Urothelium cell line (cell line): Measurements from ENCODE around the gene WDR7.

ENCODE experiments used
- DNase-seq: peaks from one replicate; pipeline ENCODE4 v3.0.0; 2011; ENCODE audit warnings: low spot score, mixed read lengths
- FAIRE-seq: peaks from 2 replicates; lab custom pipeline; 2011; peaks lifted over from hg19 to GRCh38; lab: Jason Lieb, UNC

WDR7 gene

DNA sequence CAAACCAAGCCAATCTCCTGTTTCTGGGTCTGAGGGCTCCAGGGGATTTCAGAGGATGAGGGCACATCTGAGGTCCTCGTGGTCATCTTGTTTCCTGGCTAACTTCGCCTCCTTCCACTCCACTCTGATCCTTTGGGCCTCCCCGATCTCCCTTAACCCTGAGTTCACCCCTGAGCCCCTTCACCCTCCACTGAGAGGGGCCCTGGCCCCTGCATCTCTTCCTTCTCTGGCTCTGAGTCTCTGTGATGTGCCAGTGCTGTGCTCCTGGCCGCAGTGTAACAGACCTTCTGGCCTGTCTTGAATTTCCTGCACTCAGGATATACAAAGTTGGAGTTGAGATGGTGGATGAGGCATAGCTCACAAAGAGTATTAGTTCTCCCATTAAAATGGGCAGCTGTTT is 411.0 kb downstream of the WDR7 start:
- FAIRE-seq, result no peak
- DNase-seq, result no peak

DNA sequence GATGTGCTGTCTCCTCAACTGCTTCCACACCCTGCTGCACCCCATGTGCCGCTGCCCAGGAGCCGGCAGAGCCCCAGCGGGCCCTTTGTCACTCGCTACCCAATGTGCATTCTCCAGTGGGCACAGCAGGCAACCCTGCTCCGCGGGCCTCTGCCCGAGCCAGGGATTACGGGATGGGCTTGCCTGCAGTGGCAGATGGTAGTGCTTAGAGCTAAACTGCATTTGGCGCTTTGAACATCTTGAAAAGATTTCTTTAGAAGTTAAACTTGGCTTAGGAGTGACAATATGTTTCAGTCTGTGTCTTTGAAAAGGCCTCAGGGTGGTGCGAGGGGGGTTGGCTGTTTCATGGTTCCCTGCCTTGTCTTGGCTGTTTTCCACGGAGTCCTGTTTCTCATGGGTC is 411.7 kb downstream of the WDR7 start:
- no peak for FAIRE-seq
- DNase-seq, result no peak

DNA sequence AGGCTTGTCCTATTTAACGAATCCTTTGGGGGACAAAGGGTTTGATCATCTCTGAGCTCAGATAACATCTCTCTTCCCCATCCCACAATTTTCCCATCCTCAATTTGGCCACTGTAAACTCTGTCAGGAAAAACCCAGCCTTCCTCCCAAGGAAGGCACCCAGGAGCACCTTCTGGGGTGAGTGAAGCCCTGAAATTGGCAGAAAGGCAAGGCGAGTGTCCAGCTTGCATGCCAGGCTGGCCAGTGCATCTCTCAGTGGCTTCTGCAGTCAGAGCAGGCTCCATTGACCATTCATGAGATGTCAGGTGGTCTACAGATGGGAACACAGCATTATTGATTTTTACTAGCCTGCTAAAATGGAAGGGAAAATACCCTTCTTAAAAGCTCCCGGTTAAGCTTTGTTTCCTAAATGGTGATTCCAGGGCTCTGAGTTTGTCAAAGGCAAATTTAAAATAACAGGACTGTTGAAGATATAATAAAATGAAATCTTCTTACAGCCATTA is 412.5 kb downstream of the WDR7 start:
- FAIRE-seq, result no peak
- no peak for DNase-seq

DNA sequence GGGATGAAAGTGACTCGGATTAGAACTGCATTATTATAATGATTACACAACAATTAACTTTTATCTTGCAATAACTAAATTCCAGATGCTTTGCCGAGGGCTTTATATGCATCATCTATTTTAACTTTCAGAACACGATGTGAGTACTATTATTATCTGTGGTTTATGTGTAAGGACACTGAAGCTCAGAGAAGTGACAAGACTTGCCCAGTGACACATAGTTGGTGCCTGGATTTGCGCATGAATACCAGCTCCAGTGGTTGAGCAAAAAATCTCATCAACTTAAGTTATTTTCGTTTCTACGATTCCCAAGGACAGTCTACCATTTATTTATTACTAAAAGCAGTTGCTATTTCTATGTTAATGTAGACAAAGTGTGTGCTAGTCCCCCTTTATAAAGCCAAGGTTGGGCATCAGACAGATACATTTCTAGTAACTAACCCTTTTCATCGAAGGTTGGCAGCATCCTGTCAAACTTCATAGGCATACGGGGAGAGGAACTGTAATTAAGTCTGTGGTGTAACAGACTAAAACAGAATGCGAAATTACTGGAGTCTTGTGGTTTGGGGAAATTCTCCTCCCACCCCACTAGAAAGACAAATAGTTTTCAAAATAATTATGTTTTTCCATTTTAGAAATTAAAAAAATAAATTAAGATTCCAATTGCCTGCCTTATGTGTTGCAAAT is 422.5 kb downstream of the WDR7 start:
- FAIRE-seq, result no peak

DNA sequence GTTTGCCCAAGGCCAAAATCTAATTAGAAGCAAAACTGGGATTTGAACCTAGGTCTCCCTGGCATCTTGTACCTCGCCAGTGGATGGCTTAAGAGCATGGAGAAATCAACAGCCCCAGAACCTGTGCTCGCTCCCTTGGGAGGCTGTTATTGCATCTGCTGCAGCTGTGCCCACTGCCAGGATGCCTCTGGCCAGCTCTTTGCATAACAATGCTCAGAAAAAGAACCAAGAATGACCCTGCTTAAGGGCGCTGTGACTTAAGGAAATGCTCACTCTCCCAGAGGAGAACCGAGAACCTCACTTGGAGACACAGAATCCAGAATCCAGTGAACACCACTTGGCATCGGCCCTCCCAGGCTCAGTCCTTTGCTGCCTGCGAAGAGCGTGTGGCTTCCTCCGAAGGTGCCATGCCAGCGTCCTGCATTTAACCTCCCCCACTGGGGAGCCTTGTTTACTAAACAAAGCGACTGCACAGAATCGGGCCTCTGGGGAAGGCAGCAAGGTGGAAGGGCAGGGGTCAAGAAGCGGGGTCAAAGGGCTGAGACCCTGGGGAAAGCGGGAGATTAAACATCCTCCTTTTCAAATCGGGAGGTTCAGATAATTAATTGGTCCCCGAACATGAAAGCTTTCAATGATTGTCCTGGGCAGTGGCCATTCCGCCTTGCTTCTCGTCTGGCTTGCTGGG is 424.7 kb downstream of the WDR7 start:
- DNase-seq (no peak), FAIRE-seq (no peak)

More for the DNA sequence above, 422.5 kb downstream of the WDR7 start:
- DNase-seq, result no peak

DNA sequence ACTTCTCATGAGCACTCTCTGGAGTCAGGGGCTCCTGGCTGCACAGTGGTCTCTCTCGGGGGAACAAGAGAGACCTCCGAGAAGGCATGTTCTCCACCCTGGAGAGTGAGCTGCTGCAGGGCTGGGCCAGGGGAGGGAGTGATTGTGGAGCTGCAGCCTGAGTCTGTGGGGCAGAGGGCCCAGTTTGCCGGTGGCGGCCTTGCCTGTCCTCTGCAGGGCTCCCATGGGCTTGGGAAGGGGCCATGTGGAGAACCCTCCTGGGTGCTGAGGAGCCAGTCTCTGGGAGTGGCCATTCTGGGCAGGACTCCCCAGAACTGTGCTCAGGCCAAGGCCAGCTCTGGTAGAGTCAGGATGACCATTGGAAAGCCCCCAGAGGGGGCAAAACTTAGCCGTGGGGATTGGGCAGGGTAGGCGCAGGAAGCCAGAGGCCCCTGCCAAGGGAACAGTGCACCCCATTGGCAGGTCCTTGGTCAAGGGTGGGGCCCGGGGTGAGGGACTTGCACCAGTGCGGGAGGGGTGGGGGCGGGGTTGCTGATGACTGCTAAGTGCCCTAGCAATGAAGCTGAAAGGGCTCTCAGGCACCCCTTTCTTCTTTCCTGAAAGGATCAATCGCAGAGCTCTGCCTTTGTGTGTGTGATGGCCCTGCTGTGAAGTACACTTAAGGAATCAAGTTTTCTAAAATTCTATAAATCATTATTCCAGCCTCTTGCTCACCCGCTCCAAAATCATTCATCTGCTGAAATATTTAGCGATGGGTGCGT is 426.0 kb downstream of the WDR7 start:
- no peak for FAIRE-seq
- no peak for DNase-seq

DNA sequence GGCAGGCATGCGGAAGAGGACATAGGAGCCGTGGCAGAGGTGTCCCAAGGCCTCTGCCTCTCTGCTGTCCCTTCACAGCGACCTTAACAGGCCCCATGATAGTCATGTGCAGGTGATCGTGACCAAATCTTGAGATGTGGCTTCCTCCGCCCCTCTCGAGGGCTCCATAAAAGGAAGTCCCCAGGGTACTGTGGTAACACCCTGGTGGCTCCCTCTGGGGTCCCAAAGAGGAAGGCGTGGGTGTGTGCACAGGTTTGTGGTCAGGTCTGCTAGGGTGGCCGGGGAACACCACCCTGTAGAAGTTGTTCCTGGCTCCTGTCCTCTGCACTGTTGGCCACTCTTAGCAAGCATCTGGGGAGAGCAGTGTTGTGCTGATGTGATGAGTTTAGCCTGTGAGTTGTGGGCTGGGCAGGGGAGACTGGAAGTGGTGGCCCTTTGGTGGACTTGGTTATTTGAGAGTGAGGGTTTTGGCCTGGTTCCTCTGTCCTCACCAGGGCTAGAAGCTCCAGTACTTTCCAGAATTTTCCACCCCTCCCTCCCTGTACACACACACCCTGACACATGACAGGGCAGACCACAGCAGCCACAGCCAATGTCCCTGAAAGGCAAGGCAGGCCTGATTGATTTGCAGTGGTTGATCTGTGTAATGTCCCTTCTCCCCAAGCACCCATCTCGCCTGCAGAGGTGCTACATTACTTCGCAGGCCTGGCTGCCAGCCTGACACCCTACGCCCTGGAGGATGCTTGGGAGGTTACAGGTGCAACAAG is 426.8 kb downstream of the WDR7 start:
- DNase-seq (no peak), FAIRE-seq (no peak)

DNA sequence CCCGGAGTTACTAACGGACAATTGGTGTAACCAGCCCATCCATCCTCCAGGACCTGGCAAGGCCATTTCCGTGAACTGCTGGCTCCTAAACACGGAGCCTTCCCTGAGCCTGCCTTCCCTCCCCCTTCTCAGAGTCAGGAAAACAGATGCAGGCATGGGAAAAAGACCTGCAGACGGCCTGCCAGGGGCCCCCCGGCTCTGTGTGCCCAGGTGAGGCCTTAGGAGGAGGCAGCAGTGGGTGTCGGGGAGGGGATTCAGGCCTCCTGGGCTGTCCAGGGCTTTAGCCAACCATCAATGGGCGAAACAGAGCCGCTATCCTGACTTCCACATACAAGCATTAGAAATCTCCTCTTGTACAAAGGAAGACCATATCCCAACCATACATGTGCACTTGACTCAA is 427.5 kb downstream of the WDR7 start:
- DNase-seq, result no peak
- no peak for FAIRE-seq

DNA sequence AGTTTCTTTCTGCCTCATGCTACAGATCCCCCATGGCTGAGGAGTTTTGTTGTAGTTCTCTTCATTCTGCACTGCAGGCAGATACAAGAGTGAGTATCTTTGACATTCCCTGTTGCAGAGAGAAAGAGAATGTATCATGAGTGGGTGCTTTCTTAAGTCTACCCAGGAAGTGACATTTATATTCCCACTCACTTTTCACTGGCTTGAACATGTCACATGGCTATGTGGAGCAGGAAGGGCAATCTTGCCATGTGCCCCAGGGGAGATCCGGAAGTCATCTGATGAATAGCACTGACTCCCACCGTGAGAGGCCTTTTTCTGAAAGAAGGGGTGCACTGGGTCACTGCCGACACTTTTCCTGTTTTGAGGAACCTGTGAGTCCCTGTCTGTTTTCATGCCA is 429.3 kb downstream of the WDR7 start:
- DNase-seq (no peak), FAIRE-seq (no peak)

DNA sequence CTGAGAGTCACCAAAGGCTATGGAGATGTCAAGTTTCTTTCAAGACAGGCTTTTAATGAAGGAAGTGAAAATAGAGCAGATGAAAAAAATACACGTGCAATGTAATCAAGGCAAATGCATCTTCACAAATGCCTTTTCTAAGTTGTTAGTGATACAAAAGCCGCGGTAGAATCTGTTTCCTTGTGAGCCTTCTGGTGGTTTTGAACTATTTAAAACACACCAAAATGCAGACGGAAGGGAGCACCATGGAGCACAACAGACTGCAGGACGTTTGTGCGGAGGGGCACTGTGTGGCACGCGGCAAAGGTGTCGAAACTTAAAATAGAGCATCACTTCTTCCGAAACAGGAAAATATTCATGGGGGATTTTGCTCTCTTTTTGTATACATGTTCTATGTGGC is 430.7 kb downstream of the WDR7 start:
- FAIRE-seq, result no peak
- DNase-seq, result no peak

DNA sequence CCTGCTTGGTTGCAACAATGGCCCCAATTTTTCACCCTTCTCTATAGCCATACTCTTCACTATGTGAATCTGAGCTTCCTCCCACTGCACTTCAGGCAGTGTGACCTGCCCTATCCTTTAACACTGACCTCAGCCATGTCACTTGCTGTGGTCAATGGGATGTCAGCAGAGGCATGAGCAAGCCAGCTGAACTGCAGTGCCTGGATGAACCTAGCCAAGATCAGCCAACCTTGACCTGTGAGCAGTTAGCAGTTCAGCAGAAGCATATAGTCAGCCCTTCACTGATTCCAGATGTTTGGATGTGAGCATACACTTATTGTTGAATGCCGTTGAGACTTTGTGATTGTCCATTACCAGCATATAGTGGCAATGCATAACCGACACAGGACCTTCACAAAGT is 432.3 kb downstream of the WDR7 start:
- DNase-seq (no peak), FAIRE-seq (no peak)

DNA sequence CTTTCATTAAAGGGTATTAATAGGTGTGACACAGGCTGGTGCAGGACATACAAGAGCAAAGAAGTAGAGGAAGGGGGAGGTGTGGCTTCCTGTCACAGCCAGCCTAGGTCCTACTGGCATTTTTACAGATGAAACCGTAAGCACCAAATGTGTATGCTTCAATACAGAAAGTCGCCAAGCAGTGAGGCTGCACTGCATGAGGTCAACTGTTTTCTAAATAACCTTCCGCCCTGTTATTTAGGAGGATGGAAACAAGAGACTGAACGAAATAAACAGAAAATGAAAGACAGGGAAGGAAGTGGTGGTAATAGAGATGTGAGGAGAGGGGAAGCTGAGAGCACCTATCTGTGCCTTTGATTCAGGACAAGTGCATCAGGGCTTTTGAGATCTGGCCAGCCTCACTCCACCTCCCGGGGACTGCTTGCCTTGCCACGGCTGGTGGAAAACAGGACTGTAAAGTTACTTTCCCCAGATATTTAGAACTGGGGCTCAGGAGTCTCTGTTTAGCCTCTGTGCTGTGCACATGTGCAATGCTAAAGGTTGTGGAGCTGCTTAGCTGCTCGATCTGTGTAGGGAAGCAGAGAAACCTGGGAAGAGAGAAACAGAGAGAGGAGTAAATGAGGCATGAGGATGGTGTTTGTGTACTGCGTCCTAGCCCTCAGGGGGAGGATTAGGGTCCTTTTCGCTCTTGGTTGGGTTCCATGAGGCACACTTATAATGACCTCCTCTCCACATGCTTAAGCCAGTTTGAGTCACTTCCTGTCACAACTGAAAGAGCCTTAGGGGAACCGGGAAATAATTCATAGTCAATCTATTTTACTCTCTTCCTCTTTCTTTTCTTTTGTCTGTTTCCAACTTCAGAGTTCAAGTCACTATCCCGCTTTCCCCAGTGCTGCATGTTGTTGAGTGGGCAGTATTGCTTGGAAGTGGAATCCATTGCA is 433.4 kb downstream of the WDR7 start:
- DNase-seq (no peak), FAIRE-seq (no peak)

DNA sequence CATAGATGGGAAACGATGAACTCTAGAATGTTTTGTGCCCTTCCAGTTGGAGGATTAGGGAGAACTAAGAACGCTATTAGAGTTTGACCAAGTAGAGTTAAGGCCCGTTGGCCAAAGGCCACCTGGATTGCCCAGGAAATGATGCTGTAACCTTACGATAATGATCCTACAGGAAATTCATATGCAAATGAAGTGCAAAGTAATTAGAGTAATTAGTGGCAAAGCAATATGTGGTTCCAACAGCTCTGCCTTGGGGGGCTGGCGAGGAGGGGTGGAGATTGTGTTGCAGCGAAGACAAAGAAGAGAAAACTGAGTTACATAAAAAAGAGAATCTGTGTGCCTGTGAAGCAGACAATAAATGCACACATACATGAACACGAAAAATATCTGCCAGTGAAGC is 434.2 kb downstream of the WDR7 start:
- FAIRE-seq, result no peak
- no peak for DNase-seq

DNA sequence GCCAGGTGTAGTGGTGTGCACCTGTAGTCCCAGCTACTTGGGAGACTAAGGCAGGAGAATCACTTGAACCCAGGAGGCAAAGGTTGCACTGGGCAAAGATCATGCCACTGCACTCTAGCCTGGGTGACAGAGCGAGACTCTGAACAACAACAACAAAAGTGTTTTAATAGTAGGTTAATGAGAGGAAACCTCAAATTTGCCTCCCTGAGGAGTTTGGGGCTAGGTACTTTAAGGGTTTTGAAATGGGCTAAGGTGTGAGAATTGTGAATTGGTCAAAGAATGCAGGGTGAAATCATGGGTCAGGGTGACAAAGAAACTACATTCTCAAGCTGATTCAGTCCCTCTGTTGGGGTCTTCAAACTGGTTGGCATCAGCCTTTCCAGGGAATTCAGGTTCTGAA is 435.0 kb downstream of the WDR7 start:
- DNase-seq (no peak), FAIRE-seq (no peak)
